ENCODE measurements around the gene FAM81B.
"Not testable (repeated sequence)": the region's sequence is repeated elsewhere in the genome, so short reads cannot be mapped to it uniquely, and the experiment has no call there.

The FAM81B gene, protein sequence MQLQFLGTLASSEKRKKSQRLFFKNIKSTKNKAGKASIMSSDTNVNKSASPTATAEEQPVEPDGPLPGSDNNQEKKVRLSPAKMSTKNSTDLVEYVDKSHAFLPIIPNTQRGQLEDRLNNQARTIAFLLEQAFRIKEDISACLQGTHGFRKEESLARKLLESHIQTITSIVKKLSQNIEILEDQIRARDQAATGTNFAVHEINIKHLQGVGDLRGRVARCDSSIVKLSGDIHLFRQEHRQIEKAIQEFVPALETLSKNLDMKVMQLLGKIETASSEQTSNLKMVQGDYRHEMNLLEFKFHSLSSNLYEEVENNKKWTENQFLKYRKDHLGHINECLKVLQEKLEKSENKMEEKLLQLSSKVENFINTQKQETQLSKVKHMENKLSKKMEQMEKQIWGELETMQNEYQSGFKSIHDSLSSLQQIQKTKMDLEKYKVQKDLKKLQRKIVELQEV

DNA sequence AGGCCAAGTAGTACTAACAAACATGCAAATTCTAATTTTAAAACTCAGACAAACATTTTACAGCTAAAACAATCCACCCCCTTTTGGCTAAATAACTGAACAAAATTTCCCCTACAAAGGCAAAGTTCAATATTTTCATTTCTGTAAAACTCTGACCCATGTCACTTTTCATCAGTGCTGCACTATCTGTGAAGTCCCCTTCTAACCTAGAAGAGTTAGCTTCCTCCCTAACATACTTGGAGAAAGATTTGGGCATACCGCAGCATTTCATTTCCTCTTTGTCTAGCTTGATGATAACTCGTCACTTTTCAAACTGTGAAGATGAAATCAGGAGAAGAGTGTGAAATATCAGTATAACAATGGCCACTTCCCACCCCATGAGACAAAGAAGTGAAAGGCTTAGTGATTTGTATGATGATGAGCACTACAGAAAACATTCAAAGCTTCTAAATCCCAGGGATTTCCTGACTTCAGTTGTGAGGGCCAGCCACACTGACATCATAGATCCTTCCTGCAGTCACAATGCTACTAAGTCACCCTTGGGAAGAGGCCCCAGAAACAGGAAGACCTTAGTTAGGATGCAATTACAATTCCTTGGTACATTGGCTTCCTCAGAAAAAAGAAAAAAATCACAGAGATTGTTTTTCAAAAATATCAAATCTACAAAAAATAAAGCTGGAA is at the start of gene FAM81B:
Gene FAM81B, plus strand, starts transcription at position 555 of the 681 bp plus-strand sequence. Its CDS starts 24 bp downstream, at position 579.
- DNase-seq (ENCODE audit: low spot score): no peak

DNA sequence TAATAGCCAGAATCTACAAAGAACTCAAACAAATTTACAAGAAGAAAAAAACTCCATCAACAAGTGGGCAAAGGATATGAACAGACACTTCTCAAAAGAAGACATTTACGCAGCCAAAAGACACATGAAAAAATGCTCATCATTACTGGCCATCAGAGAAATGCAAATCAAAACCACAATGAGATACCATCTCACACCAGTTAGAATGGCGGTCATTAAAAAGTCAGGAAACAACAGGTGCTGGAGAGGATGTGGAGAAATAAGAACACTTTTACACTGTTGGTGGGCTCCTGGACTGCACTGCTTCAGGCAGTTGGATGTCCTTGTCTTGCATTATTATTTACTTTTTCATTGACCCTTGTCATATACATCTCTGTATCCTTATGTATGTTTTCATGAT is 49.7 kb upstream of the FAM81B start:
- DNase-seq (ENCODE audit: low spot score): not testable (repeated sequence)

DNA sequence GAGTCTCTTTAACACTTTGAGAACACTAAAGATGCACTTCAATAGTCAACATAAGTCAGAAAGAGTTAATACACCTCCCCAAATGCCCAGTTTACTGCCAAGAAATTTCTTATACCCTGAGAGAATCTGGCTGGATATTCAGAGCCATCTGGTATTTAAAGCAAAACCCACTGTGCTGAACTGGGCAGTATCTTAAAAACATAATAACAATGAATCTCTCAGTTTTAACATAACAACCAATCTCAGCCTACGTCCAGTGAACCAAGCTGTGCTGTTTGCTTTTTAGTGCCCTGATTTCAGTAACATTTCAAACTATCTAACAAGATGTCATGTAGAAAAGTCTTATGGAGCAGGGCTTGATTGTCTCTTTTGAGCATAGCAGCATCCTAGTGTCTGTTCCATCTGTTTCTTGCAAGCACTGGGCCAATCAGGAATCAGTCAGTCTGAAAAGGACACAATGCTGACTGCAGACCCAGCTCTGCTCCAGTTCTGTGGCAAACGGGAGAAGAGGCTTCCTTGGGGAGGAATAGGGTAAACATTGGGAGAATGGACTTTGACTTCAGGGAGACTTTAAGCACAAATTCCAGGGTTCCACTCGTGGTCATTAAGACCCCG is 43.6 kb upstream of the FAM81B start:
- DNase-seq (ENCODE audit: low spot score): no peak

DNA sequence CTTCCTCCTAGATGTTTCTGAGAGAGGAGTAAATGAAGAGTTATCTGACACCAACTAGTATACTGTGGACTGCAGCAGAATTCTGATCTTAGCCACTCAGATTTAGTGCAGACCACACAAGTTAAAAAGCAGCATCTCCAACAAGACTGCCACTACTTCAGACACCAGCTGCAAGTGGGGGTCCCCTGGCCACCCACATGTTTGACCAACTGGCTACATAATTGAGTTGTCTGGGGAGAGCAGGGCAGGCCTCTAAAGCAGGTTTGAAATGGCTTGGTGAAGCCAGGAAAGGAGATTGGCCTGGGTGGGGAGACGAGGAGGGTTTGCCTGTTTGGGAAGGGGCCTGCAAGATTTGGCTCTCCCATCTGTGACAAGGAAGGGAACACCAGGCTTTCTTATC is 40.5 kb upstream of the FAM81B start:
- DNase-seq (ENCODE audit: low spot score): no peak

DNA sequence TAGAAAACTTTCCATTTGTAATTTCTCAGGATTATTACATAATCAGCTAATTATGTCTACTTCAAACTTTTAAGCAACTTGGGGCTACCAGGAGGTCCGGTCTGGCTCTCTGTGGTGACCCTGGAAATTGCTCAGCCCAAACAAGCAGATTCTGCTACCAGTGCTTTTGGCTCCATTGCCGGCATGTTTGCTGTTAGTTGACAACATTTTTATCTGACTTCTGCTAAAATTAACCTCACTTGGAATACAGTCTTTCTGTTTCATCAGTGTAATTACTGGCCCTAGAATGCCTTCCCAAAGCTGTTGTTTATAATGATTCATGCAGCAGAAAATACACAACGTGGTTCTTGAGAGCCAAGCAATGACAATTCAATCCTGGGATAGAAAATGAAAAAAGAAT is 38.5 kb upstream of the FAM81B start:
- DNase-seq (ENCODE audit: low spot score): no peak

DNA sequence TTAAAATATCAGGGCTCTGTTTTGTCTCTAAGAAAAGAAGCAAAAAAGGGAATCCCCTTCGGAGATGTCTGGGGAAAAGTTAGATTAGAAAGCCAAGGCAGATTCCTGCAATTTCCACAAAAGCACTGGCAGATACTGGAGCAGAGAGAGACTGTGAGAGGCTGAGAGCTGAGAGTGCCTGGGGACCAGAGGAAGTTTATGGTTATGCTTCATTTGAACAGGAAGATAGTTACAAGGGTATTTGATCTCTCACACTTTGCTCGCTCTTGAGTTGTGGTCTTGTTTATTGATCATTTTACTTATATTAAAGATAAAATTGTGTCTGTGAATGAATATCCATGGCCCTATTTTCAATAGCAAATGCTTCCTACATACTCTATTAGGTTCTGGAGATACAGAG is 32.8 kb upstream of the FAM81B start:
- DNase-seq (ENCODE audit: low spot score): no peak

DNA sequence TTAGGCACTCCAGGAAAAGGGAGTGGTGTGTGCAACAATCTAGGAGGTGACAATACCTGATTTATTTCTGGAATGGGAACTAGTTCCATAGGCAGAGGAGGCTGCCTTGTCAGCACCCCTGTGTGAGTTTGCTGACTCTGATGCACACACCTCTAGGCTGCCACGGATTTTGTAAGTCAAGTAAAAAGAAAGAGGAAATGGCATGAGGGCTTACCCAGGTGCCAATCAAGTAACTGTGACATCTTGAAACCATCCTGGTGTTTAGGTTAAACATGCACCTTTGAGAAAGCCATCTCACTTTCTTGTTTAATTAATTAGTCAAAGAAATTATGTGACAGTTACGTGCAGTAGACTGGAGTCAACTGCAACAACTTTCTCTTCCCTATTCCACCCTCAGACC is 32.3 kb upstream of the FAM81B start:
- DNase-seq (ENCODE audit: low spot score): no peak

DNA sequence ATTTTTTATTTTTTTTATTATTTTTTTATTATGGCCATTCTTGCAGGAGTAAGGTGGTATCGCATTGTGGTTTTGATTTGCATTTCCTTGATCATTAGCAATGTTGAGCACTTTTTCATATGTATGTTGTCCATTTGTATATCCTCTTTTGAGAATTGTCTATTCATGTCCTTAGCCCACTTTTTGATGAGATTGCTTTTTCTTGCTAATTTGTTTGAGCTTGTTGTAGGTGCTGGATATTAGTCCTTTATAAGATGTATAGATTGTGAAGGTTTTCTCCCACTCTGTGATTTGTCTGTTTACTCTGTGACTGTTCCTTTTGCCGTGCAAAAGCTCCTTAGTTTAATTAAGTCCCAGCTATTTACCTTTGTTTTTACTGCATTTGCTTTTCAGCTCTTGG is 30.5 kb upstream of the FAM81B start:
- not testable (repeated sequence) for DNase-seq (ENCODE audit: low spot score)

DNA sequence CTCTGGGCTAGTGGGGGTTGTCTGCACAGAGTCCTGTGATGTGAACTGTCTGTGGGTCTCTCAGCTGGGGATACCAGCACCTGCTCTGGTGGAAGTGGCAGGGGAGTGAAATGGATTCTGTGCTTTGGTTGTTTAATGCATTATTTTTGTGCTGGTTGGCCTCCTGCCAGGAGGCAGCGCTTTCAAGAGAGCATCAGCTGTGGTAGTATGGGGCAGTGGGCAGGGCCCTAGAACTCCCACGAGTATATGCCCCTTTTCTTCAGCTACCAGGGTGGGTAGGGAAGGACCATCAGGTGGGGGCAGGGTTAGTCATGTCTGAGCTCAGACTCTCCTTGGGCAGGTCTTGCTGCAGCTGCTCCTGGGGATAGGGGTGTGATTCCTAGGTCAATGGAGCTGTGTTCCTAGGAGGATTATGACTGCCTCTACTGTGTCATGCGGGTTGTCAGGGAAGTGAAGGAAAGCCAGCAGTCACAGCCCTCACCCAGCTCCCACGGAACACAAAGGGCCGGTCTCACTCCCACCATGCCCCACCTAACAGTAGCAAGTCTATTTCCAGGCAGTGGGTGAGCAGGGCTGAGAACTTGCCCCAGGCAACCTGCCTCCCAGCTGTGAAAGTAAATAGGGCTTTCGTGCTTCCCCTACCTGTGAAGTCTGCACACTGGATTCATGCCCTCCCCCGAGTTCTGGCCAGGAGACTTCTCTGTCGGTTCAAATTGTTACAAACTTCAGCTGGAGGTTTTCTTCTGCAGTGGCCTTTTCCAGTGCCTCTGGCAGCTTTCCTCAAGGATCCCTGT is 25.7 kb upstream of the FAM81B start:
- no peak for DNase-seq (ENCODE audit: low spot score)

DNA sequence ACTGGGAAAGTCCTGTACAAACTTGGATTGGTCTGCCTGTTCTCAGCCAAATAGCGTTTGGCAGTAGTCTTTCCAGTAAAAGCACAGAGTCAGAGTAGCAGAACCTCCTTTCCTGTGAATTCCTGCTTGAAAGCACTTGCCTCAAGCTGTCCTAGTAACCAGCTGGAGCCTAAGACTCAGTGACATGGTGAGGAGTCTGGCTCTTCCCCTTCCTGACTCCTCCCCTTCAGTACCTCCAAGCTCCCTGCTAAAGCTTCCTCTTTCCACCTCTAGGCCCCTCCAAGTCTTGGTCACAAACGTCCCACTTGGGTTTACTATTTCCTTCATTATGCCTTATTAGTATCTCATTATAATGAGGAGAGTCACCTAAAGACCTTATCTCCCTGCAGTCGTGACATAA is 21.4 kb upstream of the FAM81B start:
- DNase-seq (ENCODE audit: low spot score): no peak

DNA sequence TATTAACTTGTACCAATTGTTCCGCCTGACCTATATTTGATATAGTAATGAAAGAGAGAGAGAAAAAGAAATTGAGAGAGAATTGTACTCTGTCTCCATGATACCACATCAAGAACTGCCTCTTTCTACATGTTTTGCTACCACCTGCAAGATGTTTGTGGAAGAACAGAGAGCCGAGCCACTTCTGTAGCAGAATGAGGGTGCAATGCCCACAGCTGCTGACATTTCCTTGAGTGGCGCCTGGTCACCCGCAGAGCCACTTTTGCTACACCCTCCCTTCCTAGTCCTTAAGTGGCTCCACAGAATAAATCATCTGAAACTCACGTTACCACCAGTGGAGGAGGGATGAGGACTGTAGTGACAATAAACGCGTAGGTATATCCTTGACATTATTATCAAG is 17.1 kb upstream of the FAM81B start:
- no peak for DNase-seq (ENCODE audit: low spot score)

DNA sequence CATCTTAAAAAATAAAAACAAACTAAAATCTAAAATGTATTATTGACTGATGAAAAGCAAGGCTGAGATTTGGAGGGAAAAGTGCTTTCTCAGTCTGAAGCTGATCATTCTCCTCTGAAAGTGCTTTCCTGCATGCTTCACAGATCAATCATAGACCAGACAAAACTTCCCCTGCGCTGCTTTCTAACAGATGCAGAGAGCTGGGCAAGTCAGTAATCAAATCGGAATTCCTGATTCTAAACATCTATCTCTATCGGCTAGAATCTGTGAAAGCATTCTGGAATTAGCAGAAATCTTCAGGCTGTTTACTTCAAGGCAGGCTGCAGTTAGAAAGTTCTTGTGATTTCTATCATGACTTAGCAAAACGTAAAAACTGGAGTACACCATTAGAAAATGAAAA is 15.6 kb upstream of the FAM81B start:
- DNase-seq (ENCODE audit: low spot score): no peak

DNA sequence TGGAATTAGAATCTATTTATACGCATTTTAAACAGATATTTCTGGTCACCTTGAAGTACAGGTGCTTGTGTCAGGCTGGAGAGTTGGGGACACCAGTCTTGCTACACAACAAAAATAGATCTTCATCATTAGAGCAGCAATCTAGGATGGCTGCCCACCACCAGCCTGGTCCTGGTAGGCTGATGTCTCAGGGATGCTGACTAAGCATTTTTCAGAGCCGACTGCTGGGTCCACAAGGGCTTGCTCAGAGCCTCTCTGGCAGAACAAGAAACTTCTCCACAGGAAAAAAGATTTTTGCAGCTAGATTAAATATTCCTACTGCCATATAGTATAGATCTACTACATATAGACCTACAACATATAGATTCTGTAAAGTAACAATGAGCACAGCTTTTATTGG is 12.0 kb upstream of the FAM81B start:
- no peak for DNase-seq (ENCODE audit: low spot score)

DNA sequence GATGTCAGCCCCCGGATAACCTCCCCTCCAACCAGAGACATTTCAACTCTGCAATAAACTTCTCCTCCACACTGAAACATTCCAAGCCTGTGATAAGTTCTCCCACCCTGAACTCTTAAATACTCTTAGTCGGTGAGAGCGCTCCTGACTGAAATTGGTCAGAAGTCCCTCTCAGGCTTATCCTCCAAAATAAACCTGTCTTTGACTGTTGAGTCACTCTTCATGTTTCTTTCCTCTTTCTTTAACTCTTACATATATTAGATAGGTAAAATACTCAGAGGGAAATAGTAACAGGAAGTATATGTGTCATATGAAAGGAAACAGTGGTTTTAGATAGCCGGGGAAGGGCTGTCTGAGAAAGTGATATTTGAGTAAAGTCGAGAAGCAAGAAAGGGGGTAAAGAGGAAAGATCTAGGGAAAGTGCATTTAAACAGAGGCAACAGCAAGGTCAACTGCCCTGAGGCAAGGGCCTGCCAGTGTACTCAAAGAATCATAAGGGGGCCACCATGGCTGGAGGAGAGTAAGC is 11.0 kb upstream of the FAM81B start:
- DNase-seq (ENCODE audit: low spot score): no peak

DNA sequence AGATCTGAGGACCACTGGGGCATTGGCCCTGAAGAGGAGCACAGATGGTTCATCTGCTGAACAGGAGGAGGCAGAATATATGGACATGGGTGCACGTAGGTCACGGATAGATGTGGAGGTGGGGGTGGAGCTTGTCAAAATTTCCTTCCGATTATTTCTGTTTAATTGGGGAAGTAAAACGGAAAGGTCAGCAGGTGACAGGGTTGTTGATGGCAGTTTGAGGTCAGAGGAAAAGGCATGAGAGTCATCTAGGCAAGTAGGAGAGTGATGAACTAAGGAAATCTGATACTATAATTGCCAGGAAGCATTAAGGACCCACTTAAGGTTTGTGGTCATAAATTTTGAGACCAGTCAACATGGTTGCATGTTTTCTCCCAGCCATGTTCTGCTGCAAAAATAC is 8.4 kb upstream of the FAM81B start:
- no peak for DNase-seq (ENCODE audit: low spot score)

DNA sequence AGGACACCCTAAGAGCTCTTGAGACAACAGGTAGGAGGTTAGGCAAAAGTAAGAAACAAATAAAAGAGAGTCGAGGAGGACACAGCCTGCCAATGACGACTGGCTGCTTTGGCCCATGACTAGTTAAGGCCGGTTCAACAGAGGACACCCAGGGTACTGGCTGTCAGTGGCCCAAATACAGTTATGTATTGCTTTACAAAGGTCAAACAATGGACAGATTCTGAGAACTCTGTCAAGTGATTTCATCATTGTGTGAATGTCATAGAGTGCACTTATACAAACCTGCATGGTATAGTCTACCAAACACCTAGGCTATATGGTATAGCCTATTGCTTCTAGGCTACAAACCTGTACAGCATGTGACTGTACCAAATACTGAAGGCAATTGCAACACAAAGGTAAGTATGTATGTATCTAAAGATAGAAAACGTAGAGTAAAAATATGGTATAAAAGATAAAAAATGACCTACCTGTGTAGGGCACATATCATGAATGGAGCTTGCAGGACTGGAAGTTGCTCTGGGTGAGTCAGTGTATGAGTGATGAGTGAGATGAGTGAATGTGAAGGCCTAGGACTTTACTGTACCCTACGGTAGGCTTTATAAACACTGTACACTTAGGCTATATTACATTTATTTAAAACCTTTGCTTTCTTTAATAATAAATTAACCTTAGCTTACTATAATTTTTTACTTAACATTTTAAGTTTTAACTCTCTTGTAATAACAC is 6.5 kb upstream of the FAM81B start:
- DNase-seq (ENCODE audit: low spot score): no peak

DNA sequence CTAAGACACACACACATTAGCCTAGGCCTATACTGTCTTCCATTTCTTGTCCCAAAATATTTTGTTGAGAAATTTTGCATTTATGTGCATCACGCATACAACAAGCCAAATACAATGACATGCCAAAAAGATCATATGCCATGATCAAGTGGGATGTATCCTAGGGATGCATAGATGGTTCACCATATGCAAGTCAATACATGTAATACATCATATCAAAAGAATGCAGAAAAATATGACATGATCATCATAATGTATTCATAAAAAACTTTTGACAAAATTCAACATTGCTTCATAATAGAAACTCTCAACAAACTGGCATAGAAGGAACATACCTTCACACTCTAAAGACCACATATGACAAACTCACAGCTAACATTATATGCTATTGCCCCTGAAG is 5.8 kb upstream of the FAM81B start:
- no peak for DNase-seq (ENCODE audit: low spot score)

DNA sequence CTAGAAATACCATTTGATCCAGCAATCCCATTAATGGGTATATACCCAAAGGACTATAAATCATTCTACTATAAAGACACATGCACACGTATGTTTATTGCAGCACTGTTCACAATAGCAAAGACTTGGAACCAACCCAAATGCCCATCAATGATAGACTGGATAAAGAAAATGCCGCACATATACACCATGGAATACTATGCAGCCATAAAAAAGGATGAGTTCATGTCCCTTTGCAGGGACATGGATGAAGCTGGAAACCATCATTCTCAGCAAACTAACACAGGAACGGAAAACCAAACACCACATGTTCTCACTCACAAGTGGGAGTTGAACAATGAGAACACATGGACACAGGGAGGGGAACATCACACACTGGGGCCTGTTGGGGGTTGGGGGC is 799 bp downstream of the FAM81B start:
- not testable (repeated sequence) for DNase-seq (ENCODE audit: low spot score)

DNA sequence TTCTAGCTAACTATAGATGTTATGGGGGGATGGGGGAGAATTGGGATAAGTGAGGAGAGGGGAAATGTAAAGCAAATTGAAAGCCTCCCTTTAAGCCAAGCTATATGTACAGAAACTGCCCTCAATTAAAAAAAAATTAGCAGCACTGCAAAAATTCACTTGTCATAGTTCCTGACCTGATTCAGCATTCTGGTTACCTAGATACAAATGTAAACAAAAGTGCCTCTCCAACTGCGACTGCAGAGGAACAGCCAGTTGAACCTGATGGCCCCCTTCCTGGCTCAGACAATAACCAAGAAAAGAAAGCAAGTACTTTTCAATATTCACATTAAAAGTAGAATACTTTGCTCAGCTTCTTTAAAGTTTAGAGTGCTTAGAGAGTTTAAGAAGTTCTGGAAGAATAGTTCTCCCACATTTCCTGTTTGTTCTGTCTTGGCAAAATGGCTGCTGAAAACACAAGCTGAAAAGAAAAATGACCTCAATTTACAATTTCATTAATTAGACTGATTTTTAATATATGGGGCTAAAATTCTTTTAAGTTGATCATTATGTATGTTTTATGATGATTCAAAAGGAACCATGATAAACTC is 1.5 kb downstream of the FAM81B start:
- DNase-seq (ENCODE audit: low spot score): no peak

DNA sequence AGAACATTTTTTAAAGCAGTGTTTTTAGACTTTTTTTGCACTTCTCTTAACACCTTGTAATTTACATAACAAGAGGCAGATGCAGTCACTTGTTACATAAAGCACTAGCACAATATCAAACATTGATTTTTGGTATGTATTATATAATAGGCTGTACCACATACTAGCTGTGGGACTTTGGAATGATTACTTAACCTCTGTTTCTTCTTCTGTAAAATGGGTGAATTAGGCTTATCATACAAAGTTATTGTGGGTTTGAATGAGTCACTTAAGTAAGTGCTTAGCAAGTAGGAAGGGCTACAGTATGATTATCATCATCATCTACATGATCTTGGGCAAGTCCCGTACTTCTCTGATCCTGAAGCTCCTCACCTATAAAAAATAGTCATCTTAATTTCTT is 2.1 kb downstream of the FAM81B start:
- DNase-seq (ENCODE audit: low spot score): no peak

DNA sequence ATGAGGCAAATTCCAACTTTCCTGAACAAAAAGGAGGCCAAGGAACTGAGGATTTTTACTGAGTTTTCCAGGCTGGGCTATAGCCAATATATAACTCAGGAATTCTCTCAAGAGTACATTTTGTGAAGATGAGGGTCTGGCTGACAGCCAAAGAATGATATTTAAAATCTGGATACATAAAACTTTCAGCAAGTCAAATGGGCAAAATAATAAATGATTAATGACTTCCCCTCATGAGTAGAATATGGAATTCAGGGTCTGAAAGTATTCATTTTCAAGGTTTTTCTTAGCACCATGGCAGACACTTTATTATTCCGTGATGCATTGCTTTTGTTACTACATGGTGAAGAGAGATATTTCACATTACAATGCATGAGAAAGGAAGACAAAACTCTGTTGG is 7.8 kb downstream of the FAM81B start:
- no peak for DNase-seq (ENCODE audit: low spot score)

Data from hematopoietic multipotent progenitor cell treated with erythropoietin and hydrocortisone succinate and interleukin-3 and kit ligand, for 17 days (in vitro differentiated cells).